GM21576 (cell line): Measurements from ENCODE around the gene PHLDA1.

Experiments
- ATAC-seq: cut with Tn5 transposase; IDR thresholded peaks from one replicate; pipeline ENCODE4 v1.9.1; 2021; ENCODE audit warnings: mild to moderate bottlenecking, moderate library complexity; ENCODE audit not compliant: unreplicated experiment

Gene PHLDA1

GRCh38 chr12:76020731-76021672, 10.6 kb downstream of the PHLDA1 start:
- ATAC-seq, result peak; percentile 43

GRCh38 chr12:76020281-76020680, 11.3 kb downstream of the PHLDA1 start:
- peak; percentile 60 for ATAC-seq

DNA sequence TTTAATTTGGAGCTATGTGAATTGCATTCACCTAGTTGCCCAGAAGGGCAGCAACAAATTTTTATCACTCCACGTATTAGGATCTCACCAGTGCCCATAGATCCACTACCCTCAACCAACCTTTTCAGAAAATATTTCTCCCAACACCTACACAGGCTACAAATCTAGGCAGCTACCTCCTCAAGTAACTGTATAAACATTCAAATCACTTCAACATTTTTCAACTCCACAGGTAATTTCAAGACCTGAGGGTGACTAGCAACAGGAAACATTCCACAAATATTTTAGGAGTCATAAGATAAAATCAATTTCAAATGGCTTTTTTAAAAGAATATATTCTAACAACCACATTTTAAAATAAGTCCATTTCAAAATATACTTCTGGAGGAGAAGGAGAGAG, 12.9 kb downstream of the PHLDA1 start:
- ATAC-seq, result no peak

DNA sequence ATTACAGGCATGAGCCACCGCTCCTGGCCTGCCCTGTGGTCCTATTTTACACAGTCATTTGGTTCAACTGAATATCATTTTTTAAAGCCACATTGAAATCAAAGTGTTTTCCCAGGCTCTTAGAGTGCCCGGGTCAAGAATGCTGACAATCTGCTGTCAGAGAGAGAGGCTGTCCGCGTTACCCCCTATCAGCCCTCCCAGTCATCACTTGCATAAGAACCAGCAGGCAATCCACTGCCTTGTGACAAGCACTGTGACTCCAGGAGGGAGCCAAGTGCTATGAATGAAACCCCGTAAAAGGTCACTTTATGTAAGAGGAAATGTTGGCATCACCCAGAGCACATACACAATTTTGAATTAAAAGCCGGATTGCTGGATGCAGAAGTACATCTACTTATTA, 13.5 kb downstream of the PHLDA1 start:
- no peak for ATAC-seq

GRCh38 chr12:76014007-76014406, 17.6 kb downstream of the PHLDA1 start:
- no peak for ATAC-seq

GRCh38 chr12:76013603-76014002, 18.0 kb downstream of the PHLDA1 start:
- ATAC-seq, result no peak

DNA sequence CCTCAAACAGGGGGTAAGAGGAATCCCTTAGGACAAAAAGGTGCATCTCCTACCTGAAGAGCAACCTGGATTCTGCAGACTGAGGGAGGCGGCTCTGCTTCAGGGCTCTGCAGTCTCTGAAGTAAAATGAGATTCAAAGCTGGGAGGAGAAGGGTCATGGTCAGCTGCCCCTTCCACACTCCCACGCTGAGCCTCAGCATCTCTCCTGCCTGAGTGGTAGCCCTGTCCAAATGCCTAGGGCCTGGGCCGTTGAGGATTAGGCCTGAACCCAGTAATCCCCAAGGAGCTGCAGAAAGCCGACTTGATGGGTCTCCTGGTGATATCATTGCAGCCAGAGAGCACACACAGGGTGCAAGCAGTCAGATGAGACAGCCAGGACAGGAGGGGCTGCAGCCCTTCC, 18.9 kb downstream of the PHLDA1 start:
- ATAC-seq, result no peak

DNA sequence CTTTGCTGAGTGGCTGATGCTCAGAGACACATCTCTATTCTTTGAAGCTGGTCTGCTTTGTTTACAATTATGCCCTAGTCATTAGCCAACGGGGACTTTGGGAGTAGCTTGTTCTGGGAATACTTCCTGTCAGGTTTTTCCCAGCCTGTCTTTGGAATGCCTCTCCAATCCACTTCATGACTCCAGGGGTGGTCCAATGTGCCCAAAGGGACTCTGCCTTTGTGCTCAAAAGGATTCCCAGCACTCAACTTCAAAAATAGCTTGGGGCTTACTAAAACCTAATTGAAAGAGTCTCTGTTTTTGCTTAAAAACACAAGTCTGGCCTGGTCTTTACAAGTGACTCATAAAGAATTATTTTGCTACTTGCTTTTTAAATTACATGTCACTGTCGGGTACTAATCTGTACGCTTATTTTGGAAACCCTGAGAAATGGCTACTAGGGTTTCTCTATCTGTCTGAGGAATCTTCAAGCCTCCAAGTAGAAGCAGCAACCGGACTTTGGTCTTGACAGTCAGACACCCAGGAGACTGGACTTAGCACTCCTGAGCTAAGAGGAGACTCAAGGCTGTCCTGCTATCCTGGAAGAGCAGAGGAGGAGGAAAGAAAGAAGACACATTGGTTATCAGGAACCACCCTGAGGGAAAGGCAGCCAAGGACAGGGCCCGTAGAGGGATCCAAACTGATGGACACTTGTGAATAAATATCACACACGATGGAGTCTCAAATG, 20.7 kb downstream of the PHLDA1 start:
- ATAC-seq, result no peak

GRCh38 chr12:76008428-76008827, 23.1 kb downstream of the PHLDA1 start:
- no peak for ATAC-seq

DNA sequence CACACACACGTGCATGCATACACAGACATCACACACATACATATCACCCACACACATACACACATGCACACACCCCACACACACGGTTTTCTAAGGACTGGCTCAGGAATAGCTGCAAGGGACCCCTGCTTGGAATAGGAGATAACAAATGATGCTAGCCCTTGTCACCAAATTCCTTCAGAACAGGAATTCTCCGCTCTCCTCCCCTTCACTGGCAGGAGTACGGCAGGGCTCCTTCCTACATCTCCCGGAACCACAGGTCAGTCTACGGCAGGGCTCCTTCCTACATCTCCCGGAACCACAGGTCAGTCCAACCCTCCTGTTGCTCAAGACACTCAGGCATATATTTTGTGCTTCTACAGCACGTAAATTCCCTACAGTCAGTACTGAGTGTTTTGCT, 23.9 kb downstream of the PHLDA1 start:
- ATAC-seq, result no peak

- ATAC-seq, result no peak
Observed at GRCh38 chr12:76006028-76006925, 25.3 kb downstream of the PHLDA1 start.

- no peak for ATAC-seq
Observed at GRCh38 chr12:76003355-76003638, 28.3 kb downstream of the PHLDA1 start.

GRCh38 chr12:76002598-76003354, 28.8 kb downstream of the PHLDA1 start:
- ATAC-seq, result no peak

DNA sequence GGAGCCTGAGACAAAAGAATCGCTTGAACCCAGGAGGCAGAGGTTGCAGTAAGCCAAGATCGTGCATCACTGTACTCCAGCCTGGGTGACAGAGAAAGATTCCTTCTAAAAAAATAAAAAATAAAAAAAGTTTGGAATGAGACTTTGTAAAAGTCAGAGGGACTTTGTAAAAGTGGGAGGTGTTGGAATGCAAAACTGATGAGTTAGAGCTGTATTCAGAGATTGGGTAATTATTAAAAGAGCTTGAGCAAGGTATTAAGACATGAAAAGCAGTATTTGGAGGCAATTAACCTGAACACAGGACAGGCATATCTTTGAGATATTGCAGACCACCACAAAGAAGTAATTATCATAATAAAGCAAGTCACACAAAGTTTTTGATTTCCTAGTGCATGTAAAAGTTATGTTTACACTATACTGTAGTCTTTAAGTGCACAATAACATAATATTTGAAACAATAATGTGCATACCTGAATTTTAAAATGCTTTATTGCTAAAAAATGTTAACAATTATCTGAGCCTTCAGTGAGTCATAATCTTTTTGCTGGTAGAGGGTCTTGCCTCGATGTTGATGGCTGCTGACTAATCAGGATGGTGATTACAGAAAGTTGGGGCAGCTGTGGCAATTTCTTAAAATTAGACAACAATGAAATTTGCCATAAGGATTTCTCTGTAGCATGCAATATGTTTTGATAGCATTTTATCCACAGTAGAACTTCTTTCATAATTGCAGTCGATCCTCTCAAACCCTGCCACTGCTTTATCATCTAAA, 33.1 kb downstream of the PHLDA1 start:
- ATAC-seq, result no peak

- no peak for ATAC-seq
Observed at GRCh38 chr12:75997658-75998057, 33.9 kb downstream of the PHLDA1 start.

- ATAC-seq, result no peak
Observed at GRCh38 chr12:75996861-75997447, 34.6 kb downstream of the PHLDA1 start.

DNA sequence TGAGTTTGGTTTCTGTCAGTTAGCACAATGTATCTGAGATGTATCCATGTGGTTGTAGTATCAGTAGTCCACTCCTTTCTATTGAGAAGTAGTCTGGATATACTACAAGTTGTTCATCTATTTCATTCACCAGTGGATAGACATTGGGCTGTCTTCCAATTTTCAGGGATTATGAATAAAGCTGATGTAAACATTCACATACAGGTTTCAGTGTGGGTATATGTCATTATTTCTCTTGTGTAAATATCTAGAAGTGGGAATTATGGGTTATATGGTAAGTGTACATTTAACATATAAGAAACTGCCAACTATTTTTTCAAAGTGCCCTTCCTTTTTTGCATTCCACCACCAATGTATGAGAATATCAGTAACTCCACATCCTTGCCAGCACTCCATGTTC, 35.9 kb downstream of the PHLDA1 start:
- ATAC-seq, result no peak

- ATAC-seq, result no peak
Observed at GRCh38 chr12:75994069-75994740, 37.4 kb downstream of the PHLDA1 start.

- ATAC-seq, result no peak
Observed at GRCh38 chr12:75991753-75992152, 39.8 kb downstream of the PHLDA1 start.
